CD4-positive, alpha-beta T cell treated with Interleukin-15 for 4 hours (primary cell): ENCODE results near the gene KCNIP1.
"Not testable (repeated sequence)": the region's sequence is repeated elsewhere in the genome, so short reads cannot be mapped to it uniquely, and the experiment has no call there.

ENCODE experiments used
- DNase-seq: peaks from one replicate; pipeline ENCODE4 v3.0.0-alpha.2; 2020; ENCODE audit warnings: low spot score

Gene KCNIP1

GRCh38 chr5:170537451-170538095 is 33.8 kb downstream of the KCNIP1 start:
- no peak for DNase-seq

DNA sequence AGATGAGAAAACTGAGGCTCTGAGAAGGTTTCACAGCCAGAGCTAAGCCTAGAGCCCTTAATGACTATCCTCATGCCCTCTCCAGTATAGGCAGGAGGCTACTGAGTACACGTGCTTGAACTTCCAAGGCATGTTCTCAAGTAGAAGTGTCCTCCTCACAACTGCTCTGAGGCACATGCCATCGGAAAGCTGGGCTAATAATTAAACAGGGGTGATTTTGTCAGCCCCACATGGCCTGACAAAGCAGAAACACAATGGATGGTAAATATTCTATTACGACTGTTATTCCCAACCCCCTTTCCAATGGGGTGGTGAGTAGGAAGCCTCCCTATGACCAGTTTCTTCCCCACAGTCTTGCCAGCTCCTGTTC is 34.3 kb downstream of the KCNIP1 start:
- DNase-seq: no peak

DNA sequence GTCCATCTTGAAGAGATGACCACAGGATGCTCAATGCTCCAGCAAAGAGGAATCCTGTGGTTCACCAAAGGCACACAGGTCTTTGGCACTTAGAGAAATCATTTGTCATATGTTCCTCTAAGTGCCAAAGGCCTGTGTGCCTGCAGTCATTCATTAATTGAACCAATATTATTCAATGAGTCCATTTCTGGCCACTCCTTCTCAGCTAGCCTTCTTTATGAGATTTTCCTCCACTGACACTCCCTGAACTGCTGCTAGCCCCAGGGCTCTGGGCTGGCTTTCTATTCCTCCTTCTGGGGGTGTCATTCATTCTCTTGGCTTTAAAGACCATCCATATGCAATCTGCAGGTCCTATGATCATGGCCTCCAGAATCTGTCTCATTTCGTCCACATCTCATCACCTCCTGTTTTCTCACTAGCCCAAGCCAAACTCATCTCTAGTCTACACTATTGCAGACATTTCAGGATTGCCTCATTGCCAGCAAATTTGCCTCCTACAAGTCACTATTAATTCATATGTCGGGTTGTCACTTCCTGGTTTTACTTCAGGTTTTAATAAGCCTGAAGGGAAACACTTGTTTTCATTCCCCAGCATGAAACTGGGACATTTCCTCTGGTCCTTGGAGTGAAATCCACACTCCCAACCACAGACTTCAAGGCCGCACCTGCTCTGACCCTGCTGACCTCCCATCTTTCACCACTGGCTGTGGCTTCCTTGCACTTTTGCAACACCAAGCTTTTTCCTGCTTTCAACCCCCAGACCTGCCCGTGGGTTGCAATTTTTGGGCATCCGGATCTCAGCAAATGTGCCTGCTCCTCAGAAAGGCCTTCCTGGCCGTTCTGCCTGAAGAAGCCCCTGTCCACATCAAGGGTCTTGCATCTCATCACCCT is 35.1 kb downstream of the KCNIP1 start:
- no peak for DNase-seq

- no peak for DNase-seq
Observed at GRCh38 chr5:170540271-170540670, 36.5 kb downstream of the KCNIP1 start.

GRCh38 chr5:170541146-170541769 is 37.4 kb downstream of the KCNIP1 start:
- DNase-seq: no peak

DNA sequence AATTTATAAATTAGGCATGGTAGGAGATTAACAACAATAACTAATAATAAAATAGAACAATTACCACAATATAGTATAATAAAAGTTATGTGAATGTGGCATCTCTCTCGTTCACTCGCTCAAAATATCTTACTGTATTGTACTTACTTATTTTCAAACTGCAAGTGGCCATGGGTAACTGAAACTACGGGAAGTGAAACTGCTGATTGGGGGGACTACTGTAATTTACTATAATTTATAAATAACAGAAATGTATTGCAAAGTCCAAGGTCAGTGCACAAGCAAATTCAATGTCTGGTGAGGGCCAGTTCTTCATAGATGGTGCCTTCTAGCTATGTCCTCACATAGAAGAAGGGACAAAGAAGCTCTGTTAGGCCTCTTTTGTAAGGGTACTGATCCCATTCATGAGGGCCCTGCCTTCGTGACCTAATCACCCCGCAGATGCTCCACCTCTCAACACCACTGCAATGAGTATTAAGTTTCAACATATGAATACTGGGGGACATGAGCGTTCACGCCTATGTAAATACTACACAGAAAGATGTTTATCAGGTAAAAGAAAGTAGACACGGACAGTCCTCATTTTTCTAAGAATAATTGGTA is 39.0 kb downstream of the KCNIP1 start:
- DNase-seq: no peak

GRCh38 chr5:170545313-170545712 is 41.5 kb downstream of the KCNIP1 start:
- no peak for DNase-seq

DNA sequence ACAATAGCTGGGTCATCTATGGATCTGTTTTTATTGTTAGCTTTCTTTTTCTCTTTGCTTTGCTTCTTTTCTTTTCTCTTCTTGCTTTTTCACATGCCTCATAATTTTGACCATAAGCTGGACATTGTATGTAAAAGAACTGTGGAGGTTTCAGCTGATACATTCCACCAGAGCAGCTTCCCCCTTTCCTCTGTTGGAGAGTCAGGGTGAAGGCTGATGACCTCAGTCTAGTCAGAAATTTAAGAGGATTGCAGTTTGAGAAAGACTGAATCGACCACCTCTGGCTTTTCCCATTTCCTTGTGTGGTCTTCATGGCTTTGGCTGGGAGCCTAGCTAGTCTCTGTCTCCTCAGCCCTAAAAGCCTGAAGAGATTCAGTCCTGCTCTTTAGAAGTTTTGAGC is 42.0 kb downstream of the KCNIP1 start:
- DNase-seq: no peak

DNA sequence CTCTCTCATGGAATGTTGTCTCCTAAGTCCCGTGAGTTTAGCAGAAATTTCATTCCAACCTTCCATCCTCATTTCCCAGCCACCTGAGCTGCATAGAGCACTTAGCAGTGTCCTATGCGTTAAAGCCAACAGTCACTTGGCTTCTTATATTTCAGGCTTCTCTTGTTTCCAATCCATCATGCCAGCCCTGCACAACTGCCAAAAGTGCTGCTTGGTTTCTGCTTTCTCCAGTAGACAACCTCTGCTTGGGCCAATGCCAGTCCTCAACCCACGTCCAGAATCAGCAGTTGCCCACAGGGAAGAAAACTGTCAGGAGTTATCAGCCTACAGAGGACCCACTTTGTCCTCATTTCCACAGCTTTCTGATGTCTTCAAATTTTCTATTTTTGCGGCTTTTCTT is 42.5 kb downstream of the KCNIP1 start:
- DNase-seq: no peak

DNA sequence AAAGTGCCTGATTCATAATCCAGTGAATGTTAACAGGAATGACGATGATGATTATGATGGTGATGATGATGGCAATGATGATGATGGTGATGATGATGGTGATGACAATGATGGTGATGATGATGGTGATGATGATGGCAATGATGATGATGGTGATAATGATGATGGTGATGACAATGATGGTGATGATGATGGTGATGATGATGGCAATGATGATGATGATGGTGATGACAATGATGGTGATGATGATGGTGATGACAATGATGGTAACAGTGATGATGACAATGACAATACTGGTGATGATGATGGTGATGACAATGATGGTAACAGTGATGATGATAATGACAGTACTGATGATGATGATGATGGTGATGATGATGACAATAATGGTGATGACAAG is 46.6 kb downstream of the KCNIP1 start:
- not testable (repeated sequence) for DNase-seq

DNA sequence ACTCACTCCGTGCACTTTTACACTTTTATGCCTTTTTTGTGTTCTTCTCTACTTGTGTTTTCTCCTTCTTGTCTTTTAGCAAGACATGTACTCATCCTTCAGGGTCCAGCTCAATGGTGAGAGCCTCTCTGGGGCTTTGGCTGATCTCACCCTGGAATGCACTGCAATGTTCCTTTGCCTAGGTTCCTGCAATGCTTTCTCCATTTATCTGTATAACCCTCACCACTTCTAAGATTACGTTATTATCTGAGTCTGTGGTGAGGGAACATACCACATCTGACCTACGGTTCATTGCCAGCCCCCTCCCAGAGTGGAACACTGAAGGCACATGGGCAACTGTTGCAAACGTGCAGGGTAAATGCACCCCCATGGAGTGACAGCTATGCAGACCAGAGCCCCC is 47.3 kb downstream of the KCNIP1 start:
- no peak for DNase-seq

GRCh38 chr5:170551622-170552021 is 47.8 kb downstream of the KCNIP1 start:
- DNase-seq: no peak

GRCh38 chr5:170552621-170553115 is 48.8 kb downstream of the KCNIP1 start:
- DNase-seq: no peak

GRCh38 chr5:170553218-170553617 is 49.4 kb downstream of the KCNIP1 start:
- DNase-seq: no peak

- no peak for DNase-seq
Observed at GRCh38 chr5:170554521-170555267, 50.9 kb downstream of the KCNIP1 start.

DNA sequence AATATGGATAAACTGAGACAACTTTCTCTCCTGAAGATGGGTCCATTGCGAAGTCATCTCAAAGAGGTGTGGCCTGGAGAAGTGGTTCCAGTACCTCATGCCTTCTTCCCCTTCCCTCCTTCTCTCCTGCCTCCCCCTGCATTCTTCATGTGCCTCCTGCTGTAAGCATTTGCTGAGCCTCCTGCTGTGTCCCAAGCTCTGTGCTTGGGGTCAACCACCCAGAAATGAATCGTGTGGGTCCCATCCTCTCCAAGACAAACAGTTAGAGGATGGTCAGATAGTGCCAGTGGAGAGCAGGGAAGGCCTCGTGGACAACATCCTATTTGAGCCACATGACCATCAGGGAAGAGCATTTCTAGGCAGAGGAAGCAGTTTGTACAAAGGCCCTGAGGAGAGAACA is 53.5 kb downstream of the KCNIP1 start:
- no peak for DNase-seq

DNA sequence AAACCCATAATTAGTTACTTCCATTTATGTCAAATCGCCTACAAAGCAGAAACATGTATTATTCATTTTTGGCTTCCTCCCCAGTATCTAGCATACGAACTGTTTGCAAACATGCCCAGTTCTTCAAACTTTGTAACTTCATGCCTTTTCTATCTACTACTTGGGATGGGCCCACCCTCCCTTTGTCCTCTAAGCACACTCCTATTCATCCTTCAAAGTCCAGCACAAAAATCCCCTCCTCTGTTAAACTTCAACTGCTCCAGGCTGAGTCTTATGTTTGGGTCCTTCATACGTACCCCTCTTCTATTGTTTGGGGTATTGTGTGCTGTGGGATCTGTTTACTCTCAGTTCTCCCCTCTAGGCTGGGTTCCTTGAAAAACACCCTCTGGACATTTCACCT is 55.5 kb downstream of the KCNIP1 start:
- DNase-seq: no peak

- no peak for DNase-seq
Observed at GRCh38 chr5:170560938-170561337, 57.1 kb downstream of the KCNIP1 start.

DNA sequence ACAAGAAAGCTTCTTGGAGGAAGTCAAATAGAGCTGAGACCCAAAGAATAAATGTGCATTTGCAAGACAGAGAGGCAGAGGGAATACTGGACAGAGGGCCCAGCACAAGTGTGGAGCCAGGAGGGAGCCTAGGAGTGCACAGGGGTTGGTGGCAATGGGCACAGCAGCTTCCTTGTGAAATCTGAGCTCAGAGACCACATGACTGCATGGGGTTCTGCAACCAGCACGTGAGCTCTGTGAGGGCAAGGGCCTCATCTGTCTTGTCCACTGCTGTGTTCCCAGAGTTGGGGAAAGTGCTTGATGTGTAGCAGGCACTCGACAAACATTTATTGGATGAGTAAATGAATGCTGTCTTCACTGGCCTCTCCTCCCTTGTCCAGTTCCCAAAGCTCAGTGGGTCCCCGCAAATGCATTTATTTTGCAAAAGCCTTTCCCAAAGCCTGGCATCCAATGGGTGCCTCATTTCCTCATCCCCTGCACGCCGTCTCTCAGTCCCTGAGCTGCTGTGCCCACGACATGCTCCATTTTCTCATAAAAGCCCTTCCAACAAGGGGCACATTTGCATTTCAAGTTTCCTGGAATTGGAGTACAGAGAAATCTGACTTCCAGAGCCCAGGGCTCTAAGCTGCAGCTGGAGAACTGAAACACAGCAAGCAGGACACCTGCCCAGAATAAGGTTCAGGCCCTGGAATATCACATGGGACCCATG is 58.5 kb downstream of the KCNIP1 start:
- no peak for DNase-seq

GRCh38 chr5:170562875-170563228 is 59.0 kb downstream of the KCNIP1 start:
- DNase-seq: no peak

DNA sequence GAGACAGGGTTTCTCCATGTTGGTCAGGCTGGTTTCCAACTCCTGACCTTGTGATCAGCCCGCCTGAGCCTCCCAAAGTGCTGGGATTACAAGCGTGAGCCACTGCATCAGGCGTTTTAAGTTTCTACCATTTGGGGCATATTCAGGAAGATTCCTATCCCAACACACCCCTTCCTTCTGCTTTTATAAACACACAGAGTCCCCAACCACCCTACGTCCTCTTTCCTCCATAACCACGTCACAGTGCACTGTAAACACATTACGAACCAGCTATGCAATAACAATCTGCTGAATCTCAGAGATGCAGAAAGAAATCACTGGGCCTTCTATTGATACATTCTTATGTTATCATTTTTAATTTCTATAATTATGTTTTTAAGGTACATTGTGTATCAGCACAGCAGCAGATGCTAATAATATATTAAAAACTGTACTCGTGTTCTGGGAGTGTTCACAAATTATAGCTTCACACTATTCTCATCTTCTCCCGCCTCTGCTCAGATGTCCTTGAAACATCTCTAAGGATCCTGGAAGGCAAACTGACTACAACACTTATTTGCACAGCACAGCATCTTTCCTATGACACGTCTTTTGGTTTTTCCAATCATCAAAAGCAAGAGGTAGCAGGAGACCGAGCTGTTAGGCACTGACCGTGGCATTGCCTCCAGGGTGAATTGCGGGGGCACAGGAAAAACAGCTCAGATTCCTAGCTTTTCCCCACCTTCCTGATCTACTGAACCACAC is 60.2 kb downstream of the KCNIP1 start:
- DNase-seq: no peak
